PFSK-1 (cell line): ENCODE results near the gene TTC21A.

Experiments
- SIN3A ChIP-seq: IDR thresholded peaks from 2 replicates; pipeline ENCODE4 v1.6.1; 2012; ENCODE audit warnings: mild to moderate bottlenecking, low read length, moderate library complexity, borderline replicate concordance; ENCODE audit not compliant: insufficient read depth
- TF ChIP-seq, protein P1 (sequence below), 2 experiments: IDR thresholded peaks; 2 replicates each; pipeline versions ENCODE4 v1.6.1 to v1.8.0; 2011 to 2012; ENCODE audit warnings: low read depth in 2 of 2, low read length in 2 of 2, control low read depth in 1 of 2, inconsistent platforms in 1 of 2, mild to moderate bottlenecking in 1 of 2, moderate library complexity in 1 of 2; ENCODE audit not compliant: insufficient read depth in 1 of 2

DNA sequence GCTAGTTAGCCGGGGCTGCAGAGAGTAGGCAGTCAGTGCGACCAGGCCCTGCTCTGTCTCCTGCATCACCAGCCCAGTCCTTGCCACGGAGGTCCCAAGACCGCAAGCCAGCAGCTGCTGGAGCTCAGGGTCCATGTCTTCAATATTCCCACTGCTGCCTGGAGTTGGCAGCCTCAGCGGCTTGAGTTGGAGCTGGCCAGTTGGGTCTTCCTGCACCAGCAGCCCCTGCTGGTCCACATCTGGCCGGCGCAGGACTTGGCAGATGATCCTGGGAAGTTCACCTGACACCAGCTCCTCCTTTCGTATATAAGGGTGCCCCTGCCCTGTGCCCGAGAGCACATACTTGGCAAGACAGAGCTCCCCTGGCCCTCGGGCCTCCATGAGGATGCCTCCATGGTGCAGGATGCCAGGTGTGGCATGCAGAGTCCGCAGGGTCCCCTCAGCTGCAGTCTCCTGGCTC is 79.2 kb downstream of the TTC21A start:
- TF ChIP-seq, protein P1, sequence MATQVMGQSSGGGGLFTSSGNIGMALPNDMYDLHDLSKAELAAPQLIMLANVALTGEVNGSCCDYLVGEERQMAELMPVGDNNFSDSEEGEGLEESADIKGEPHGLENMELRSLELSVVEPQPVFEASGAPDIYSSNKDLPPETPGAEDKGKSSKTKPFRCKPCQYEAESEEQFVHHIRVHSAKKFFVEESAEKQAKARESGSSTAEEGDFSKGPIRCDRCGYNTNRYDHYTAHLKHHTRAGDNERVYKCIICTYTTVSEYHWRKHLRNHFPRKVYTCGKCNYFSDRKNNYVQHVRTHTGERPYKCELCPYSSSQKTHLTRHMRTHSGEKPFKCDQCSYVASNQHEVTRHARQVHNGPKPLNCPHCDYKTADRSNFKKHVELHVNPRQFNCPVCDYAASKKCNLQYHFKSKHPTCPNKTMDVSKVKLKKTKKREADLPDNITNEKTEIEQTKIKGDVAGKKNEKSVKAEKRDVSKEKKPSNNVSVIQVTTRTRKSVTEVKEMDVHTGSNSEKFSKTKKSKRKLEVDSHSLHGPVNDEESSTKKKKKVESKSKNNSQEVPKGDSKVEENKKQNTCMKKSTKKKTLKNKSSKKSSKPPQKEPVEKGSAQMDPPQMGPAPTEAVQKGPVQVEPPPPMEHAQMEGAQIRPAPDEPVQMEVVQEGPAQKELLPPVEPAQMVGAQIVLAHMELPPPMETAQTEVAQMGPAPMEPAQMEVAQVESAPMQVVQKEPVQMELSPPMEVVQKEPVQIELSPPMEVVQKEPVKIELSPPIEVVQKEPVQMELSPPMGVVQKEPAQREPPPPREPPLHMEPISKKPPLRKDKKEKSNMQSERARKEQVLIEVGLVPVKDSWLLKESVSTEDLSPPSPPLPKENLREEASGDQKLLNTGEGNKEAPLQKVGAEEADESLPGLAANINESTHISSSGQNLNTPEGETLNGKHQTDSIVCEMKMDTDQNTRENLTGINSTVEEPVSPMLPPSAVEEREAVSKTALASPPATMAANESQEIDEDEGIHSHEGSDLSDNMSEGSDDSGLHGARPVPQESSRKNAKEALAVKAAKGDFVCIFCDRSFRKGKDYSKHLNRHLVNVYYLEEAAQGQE (IDR thresholded peaks at IDR 0.05; ENCODE audit: insufficient read depth in 1 of 2, low read depth in 2 of 2, low read length in 2 of 2), result no peak
- TF ChIP-seq SIN3A, result no peak
